ENCODE results near the gene SULT1C3. TPM values are rescaled to one million over a fixed set of nuclear protein-coding genes. Genes with fewer than 3 reads are reported as not detected.

SULT1C3 gene
- total and polyA plus RNA-seq, 2 of the 8 experiments (the other 6 are each of a cell fraction or from before 2014, with no cell fraction given) = not detected

DNA sequence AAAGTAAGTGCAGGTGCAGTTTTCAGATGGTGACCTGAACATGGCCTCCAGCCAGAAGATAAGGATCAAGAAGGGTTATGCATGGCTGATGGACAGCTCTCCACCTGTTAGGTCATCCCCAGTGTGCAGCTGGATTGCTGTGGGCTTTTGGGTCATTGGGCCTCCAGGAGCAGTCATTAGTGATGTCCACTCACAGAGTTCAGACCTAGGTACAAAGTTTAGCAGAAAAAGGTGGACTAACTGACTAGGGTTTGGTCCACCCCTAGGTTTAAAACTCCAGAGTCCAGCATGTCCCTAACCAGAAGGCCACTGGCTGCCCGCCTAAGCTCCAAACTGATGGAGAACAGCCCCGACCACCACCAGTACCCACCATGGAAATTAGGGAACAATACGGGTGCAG is 30.6 kb downstream of the SULT1C3 start:
- Histone ChIP-seq H3K4me2 (ENCODE audit: insufficient read depth in 1 of 2, low read depth in 2 of 2, low read length in 2 of 2) (no peak overlapping the region), H4K91ac (replicated peaks; ENCODE audit: insufficient read length, low read length) (no peak overlapping the region), H2BK120ac (replicated peaks; ENCODE audit: low read depth, low read length) (no peak overlapping the region), H2BK15ac (ENCODE audit: low read length) (no peak overlapping the region), H2AK5ac (ENCODE audit: low read depth, low read length) (no peak overlapping the region), H4K5ac (ENCODE audit: insufficient read length, low read depth, low read length) (no peak overlapping the region), H3K27ac (ENCODE audit: low read depth, low read length) (no peak overlapping the region), H3K14ac (ENCODE audit: insufficient read length) (no peak overlapping the region), H2AFZ (ENCODE audit: low read length) (no peak overlapping the region), H3K56ac (replicated peaks; ENCODE audit: insufficient read length, low read depth, low read length) (no peak overlapping the region), H3K79me1 (ENCODE audit: low read depth, low read length) (no peaks in the 10 kb centered on the region), H3K4me1 (replicated peaks in 1 of 4; ENCODE audit: control insufficient read depth in 3 of 4, insufficient read depth in 4 of 4, low read length in 3 of 4) (no peaks in the 10 kb centered on the region), H4K20me1 (replicated peaks in 1 of 2; ENCODE audit: control insufficient read depth in 1 of 2, insufficient read depth in 2 of 2, low read length in 2 of 2) (no peaks in the 10 kb centered on the region), H3K23ac (ENCODE audit: insufficient read length) (no peak overlapping the region), H3K9me3 (ENCODE audit: insufficient read depth in 2 of 2, low read depth in 1 of 2, low read length in 1 of 2) (no peaks in the 10 kb centered on the region), H3K36me3 (ENCODE audit: control insufficient read depth in 2 of 4, insufficient read depth in 4 of 4, low read length in 3 of 4) (no peaks in the 10 kb centered on the region), H3K9ac (replicated peaks in 1 of 4; ENCODE audit: extremely low read depth in 1 of 4, low read depth in 3 of 4, low read length in 3 of 4) (no peak overlapping the region), H3K4ac (replicated peaks; ENCODE audit: insufficient read length, low read depth, low read length) (no peak overlapping the region), H3K18ac (ENCODE audit: extremely low read depth, low read length) (no peak overlapping the region), H2BK12ac (ENCODE audit: low read depth, low read length) (no peak overlapping the region), H3K4me3 (ENCODE audit: extremely low read depth in 1 of 4, insufficient read depth in 2 of 4, low read depth in 3 of 4, low read length in 4 of 4) (no peak overlapping the region), H3K79me2 (ENCODE audit: control insufficient read depth in 1 of 2, insufficient read depth in 2 of 2, low read length in 2 of 2) (no peaks in the 10 kb centered on the region), H4K8ac (ENCODE audit: extremely low read depth, insufficient read depth, low read length) (no peak overlapping the region), H2BK20ac (ENCODE audit: low read length) (no peak overlapping the region), H3K23me2 (ENCODE audit: low read depth, low read length) (no peaks in the 10 kb centered on the region), H3K27me3 (replicated peaks in 1 of 4; ENCODE audit: control insufficient read depth in 3 of 4, extremely low read depth in 1 of 4, insufficient read depth in 3 of 4, low read length in 3 of 4) (no peaks in the 10 kb centered on the region), H2BK5ac (ENCODE audit: low read depth, low read length) (no peak overlapping the region)
- CTCF ChIA-PET (ENCODE audit: partially characterized antibody) = no interaction called here
- FAIRE-seq (no peak), DNase-seq (ENCODE audit: low read depth in 1 of 2, low spot score in 2 of 2) (no peak)
- 61% methylated on average over 3 of the region's 3 CpGs; no CpG with 5 or more reads in 1 of the 2 experiments for WGBS, 2 experiments (ENCODE audit: extremely low coverage in 1 of 2, insufficient coverage in 1 of 2, insufficient read length in 1 of 2, insufficient replicate concordance in 2 of 2, low coverage in 1 of 2, low lambda C conversion rate in 2 of 2, missing lambda C conversion rate in 1 of 2)
- POLR2A ChIA-PET (ENCODE audit: partially characterized antibody) = no interaction called here
- TF ChIP-seq, protein P1, sequence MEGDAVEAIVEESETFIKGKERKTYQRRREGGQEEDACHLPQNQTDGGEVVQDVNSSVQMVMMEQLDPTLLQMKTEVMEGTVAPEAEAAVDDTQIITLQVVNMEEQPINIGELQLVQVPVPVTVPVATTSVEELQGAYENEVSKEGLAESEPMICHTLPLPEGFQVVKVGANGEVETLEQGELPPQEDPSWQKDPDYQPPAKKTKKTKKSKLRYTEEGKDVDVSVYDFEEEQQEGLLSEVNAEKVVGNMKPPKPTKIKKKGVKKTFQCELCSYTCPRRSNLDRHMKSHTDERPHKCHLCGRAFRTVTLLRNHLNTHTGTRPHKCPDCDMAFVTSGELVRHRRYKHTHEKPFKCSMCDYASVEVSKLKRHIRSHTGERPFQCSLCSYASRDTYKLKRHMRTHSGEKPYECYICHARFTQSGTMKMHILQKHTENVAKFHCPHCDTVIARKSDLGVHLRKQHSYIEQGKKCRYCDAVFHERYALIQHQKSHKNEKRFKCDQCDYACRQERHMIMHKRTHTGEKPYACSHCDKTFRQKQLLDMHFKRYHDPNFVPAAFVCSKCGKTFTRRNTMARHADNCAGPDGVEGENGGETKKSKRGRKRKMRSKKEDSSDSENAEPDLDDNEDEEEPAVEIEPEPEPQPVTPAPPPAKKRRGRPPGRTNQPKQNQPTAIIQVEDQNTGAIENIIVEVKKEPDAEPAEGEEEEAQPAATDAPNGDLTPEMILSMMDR (IDR thresholded peaks at IDR 0.05; ENCODE audit: control extremely low read depth in 1 of 3, insufficient read depth in 1 of 3, low read depth in 1 of 3, low read length in 3 of 3) = no peak
- TF ChIP-seq HDAC2 (IDR thresholded peaks at IDR 0.05; ENCODE audit: borderline replicate concordance in 1 of 2, low read depth in 2 of 2, low read length in 2 of 2) = no peak
- no peak for TF ChIP-seq SIRT6 (IDR thresholded peaks at IDR 0.05; ENCODE audit: low read length)
- TF ChIP-seq JUN (IDR thresholded peaks at IDR 0.05; ENCODE audit: low read depth, low read length) = no peak
- TF ChIP-seq CBX8 (IDR thresholded peaks at IDR 0.05; ENCODE audit: borderline replicate concordance, low read depth, low read length) = no peak
- no peak for TF ChIP-seq CTBP2 (IDR thresholded peaks at IDR 0.05; ENCODE audit: borderline replicate concordance, insufficient read depth, insufficient read length, low read length)
- TF ChIP-seq BCL11A (IDR thresholded peaks at IDR 0.05; ENCODE audit: low read depth in 2 of 2, low read length in 2 of 2) = no peak
- TF ChIP-seq TAF1 (IDR thresholded peaks at IDR 0.05; ENCODE audit: low read depth, low read length) = no peak
- no peak for TF ChIP-seq NRF1 (IDR thresholded peaks at IDR 0.05; ENCODE audit: low read depth, low read length)
- TF ChIP-seq PHF8 (conservative IDR thresholded peaks at IDR 0.05; ENCODE audit: low read depth, low read length) = no peak
- TF ChIP-seq BACH1 (IDR thresholded peaks at IDR 0.05; ENCODE audit: low read length) = no peak
- TF ChIP-seq KDM4A (IDR thresholded peaks at IDR 0.05; ENCODE audit: low read depth, low read length, severe bottlenecking) = no peak

Measured in H1 (cell line).